ENCODE results near the gene ZMIZ1. TPM values are rescaled to one million over a fixed set of nuclear protein-coding genes. Genes with fewer than 3 reads are reported as not detected.

The ZMIZ1 gene
- total RNA-seq, 1 experiment from 2014 or later, result 35.8 TPM

DNA sequence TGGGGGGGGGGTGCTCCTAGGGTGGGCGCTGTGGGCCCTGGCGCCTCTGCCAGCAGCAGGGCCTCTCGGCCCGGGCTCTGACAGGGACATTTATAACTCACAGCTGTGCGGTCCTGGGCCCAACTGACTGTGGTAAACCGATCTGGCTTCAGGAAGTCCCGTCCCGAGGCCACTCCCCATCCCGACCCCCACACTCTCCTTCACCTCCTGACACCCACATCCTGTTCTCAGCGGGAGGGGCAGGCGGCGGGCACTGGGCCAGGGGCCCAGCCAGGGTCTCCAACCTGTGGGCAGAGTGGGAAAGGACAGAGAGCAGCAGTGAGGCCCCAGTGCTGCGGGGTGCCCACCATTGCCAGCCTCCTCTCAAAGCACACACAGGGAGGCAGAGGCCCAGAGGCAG is 69.1 kb downstream of the ZMIZ1 start:
- Histone ChIP-seq H3K4me3 (ENCODE audit: low read depth, low read length, poor library complexity, severe bottlenecking) (no peak overlapping the region), H3K27me3 (replicated peaks; ENCODE audit: insufficient read depth, low read depth, low read length, poor library complexity) (no peaks in the 10 kb centered on the region), H3K36me3 (ENCODE audit: insufficient read depth, low read length, poor library complexity, severe bottlenecking) (no peaks in the 10 kb centered on the region), H3K27ac (ENCODE audit: low read depth, low read length, poor library complexity, severe bottlenecking) (no peak overlapping the region), H3K9me3 (ENCODE audit: low read depth, low read length, poor library complexity, severe bottlenecking) (no peaks in the 10 kb centered on the region), H3K4me1 (ENCODE audit: insufficient read depth, low read length, poor library complexity, severe bottlenecking) (no peaks in the 10 kb centered on the region)
- TF ChIP-seq EZH2 (IDR thresholded peaks at IDR 0.05; ENCODE audit: borderline replicate concordance, low read depth, low read length, poor library complexity, severe bottlenecking), result no peak
- TF ChIP-seq, protein P1, sequence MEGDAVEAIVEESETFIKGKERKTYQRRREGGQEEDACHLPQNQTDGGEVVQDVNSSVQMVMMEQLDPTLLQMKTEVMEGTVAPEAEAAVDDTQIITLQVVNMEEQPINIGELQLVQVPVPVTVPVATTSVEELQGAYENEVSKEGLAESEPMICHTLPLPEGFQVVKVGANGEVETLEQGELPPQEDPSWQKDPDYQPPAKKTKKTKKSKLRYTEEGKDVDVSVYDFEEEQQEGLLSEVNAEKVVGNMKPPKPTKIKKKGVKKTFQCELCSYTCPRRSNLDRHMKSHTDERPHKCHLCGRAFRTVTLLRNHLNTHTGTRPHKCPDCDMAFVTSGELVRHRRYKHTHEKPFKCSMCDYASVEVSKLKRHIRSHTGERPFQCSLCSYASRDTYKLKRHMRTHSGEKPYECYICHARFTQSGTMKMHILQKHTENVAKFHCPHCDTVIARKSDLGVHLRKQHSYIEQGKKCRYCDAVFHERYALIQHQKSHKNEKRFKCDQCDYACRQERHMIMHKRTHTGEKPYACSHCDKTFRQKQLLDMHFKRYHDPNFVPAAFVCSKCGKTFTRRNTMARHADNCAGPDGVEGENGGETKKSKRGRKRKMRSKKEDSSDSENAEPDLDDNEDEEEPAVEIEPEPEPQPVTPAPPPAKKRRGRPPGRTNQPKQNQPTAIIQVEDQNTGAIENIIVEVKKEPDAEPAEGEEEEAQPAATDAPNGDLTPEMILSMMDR (conservative IDR thresholded peaks at IDR 0.05; ENCODE audit: low read depth, low read length), result no peak
- POLR2A ChIA-PET (ENCODE audit: low non-redundant PET), result no interaction called here
- intact Hi-C loops (cut with micrococcal nuclease; ENCODE audit: unreplicated experiment), result no loop called here
- no peak for DNase-seq (ENCODE audit: low spot score)
- BruUV-seq (replicated peaks), result no TSS peak
- CTCF ChIA-PET, result no interaction called here

DNA sequence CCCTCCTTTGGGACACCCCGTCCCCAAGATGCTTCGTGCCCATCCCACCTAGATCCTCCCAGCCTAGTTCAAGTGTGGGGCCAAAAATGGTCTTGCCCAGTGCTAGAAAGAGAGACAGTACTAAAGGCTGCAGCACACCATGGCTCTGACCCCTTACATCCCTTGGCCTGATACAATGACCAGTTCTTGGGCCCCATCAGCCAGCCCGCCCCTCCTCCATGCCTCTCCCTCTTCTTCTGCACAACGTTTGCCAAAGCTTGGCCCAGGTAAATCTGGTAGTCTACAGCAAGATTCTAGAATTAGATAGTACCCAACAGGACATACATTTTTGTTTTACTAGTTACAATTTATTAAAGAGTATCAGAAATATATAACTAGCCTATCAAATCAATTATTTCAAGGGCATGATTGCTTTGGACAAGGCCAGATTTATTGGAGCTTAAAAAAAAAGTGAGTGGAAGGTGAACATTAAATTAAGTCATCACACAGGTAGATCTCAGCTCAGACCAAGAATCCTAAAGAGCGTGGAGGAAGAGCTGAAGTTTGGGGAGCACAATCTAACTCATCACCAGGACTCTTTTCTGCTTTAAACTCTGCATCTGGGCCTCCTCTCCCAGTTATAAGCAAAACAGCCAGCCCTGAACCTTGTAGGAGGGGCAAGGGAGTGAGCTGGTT is 69.8 kb downstream of the ZMIZ1 start:
- Histone ChIP-seq H3K4me3 (ENCODE audit: low read depth, low read length, poor library complexity, severe bottlenecking) (no peak overlapping the region), H3K27ac (ENCODE audit: low read depth, low read length, poor library complexity, severe bottlenecking) (no peak overlapping the region), H3K9me3 (ENCODE audit: low read depth, low read length, poor library complexity, severe bottlenecking) (no peaks in the 10 kb centered on the region), H3K36me3 (ENCODE audit: insufficient read depth, low read length, poor library complexity, severe bottlenecking) (no peaks in the 10 kb centered on the region), H3K27me3 (replicated peaks; ENCODE audit: insufficient read depth, low read depth, low read length, poor library complexity) (no peaks in the 10 kb centered on the region), H3K4me1 (ENCODE audit: insufficient read depth, low read length, poor library complexity, severe bottlenecking) (no peaks in the 10 kb centered on the region)
- ChIA-PET CTCF (no interaction called here), POLR2A (ENCODE audit: low non-redundant PET) (no interaction called here)
- intact Hi-C loops (cut with micrococcal nuclease; ENCODE audit: unreplicated experiment), result no loop called here
- no peak for TF ChIP-seq EZH2 (IDR thresholded peaks at IDR 0.05; ENCODE audit: borderline replicate concordance, low read depth, low read length, poor library complexity, severe bottlenecking)
- TF ChIP-seq, protein P1 (conservative IDR thresholded peaks at IDR 0.05; ENCODE audit: low read depth, low read length), result no peak
- no TSS peak for BruUV-seq (replicated peaks)
- DNase-seq (ENCODE audit: low spot score), result no peak

DNA sequence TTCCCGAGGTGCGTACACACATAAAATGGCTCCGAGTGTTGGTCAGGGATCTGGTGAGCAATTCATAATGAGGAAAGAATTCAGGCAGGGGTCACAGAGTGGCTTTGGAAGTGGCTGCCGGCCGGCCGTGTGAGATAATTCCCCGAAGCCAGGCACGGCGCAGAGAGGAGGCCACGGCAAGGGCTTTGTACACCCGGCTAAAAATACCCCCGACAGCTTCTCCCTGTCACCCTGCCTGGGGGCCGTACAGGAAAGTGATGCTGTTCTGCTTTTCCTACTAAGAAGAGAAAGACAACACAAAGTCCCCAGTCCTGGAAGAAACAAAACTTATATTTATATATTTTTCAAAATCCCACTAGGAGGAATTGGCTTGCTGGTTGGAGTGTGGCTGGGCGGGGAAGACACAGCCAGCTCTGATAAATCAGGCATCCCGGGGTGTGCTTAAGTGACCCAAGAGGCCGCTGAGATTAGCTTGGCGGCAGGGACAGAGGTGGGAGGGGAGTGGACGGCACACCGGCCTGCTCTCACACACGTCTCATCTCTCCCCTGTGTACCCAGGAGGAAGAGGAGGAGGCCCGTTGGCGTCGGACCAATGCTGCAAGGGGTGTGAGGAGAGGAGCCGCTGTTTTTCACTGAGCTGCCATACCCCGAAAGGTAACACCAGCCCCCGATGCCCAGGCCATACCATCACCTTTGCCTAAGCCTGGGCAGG is 70.5 kb downstream of the ZMIZ1 start:
- TF ChIP-seq EZH2 (IDR thresholded peaks at IDR 0.05; ENCODE audit: borderline replicate concordance, low read depth, low read length, poor library complexity, severe bottlenecking), result no peak
- TF ChIP-seq, protein P1 (conservative IDR thresholded peaks at IDR 0.05; ENCODE audit: low read depth, low read length), result no peak
- Histone ChIP-seq H3K36me3 (ENCODE audit: insufficient read depth, low read length, poor library complexity, severe bottlenecking) (no peaks in the 10 kb centered on the region), H3K4me3 (ENCODE audit: low read depth, low read length, poor library complexity, severe bottlenecking) (no peak overlapping the region), H3K9me3 (ENCODE audit: low read depth, low read length, poor library complexity, severe bottlenecking) (no peaks in the 10 kb centered on the region), H3K27ac (ENCODE audit: low read depth, low read length, poor library complexity, severe bottlenecking) (no peak overlapping the region), H3K4me1 (ENCODE audit: insufficient read depth, low read length, poor library complexity, severe bottlenecking) (peaks cover 2% of the 10 kb centered on the region), H3K27me3 (replicated peaks; ENCODE audit: insufficient read depth, low read depth, low read length, poor library complexity) (no peaks in the 10 kb centered on the region)
- intact Hi-C loops (cut with micrococcal nuclease; ENCODE audit: unreplicated experiment), result no loop called here
- ChIA-PET POLR2A (ENCODE audit: low non-redundant PET) (no interaction called here), CTCF (no interaction called here)
- BruUV-seq (replicated peaks), result no TSS peak
- no peak for DNase-seq (ENCODE audit: low spot score)
